MM.1S (cell line): ENCODE measurements around the gene DLX6.

Experiments
- DNase-seq: peaks from one replicate; pipeline ENCODE4 v3.0.0-alpha.2; 2015
- H2AFZ ChIP-seq: fragments of 300-600 bp; sonication (generic); 2 replicates; pipeline ENCODE4 v1.6.0; 2016; ENCODE audit warnings: antibody characterized with exemption, low read length
- H3F3A ChIP-seq: fragments of 300-600 bp; sonication (generic); 2 replicates; pipeline ENCODE4 v1.6.1; 2016; ENCODE audit warnings: mild to moderate bottlenecking, antibody characterized with exemption, low read length, moderate library complexity, mixed read lengths; ENCODE audit not compliant: insufficient read depth
- H3K27ac ChIP-seq: fragments of 300-600 bp; sonication (generic); 2 replicates; pipeline ENCODE4 v1.5.1; 2016; ENCODE audit warnings: mild to moderate bottlenecking, low read length
- H3K27me3 ChIP-seq: fragments of 300-600 bp; sonication (generic); replicated peaks from 2 replicates; pipeline ENCODE4 v1.6.0; 2016; ENCODE audit warnings: low read length; ENCODE audit not compliant: insufficient read depth
- H3K36me3 ChIP-seq: fragments of 300-600 bp; sonication (generic); replicated peaks from 2 replicates; pipeline ENCODE4 v1.6.1; 2016; ENCODE audit warnings: mild to moderate bottlenecking, low read length, mixed read lengths; ENCODE audit not compliant: insufficient read depth
- H3K4me1 ChIP-seq: fragments of 300-600 bp; sonication (generic); 2 replicates; pipeline ENCODE4 v1.6.1; 2016; ENCODE audit warnings: low read length, mixed read lengths
- H3K4me2 ChIP-seq: fragments of 300-600 bp; sonication (generic); 2 replicates; pipeline ENCODE4 v1.6.0; 2016; ENCODE audit warnings: low read depth, low read length
- H3K4me3 ChIP-seq: fragments of 300-600 bp; sonication (generic); 2 replicates; pipeline ENCODE4 v1.5.1; 2016; ENCODE audit warnings: low read length, mixed read lengths
- H3K79me2 ChIP-seq: fragments of 300-600 bp; sonication (generic); 2 replicates; pipeline ENCODE4 v1.6.1; 2016; ENCODE audit warnings: mixed run types, low read length, mixed read lengths
- H3K9ac ChIP-seq: fragments of 300-600 bp; sonication (generic); 2 replicates; pipeline ENCODE4 v1.6.1; 2016; ENCODE audit warnings: low read length, mixed read lengths
- H3K9me2 ChIP-seq: fragments of 300-600 bp; sonication (generic); replicated peaks from 2 replicates; pipeline ENCODE4 v1.6.1; 2016; ENCODE audit warnings: mild to moderate bottlenecking, low read length, mixed read lengths; ENCODE audit not compliant: insufficient read depth
- H3K9me3 ChIP-seq: fragments of 300-600 bp; sonication (generic); replicated peaks from 2 replicates; pipeline ENCODE4 v1.6.1; 2016; ENCODE audit warnings: mild to moderate bottlenecking, low read length, mixed read lengths; ENCODE audit not compliant: insufficient read depth
- H4K20me1 ChIP-seq: fragments of 300-600 bp; sonication (generic); 2 replicates; pipeline ENCODE4 v1.6.1; 2016; ENCODE audit warnings: mild to moderate bottlenecking, low read length, moderate library complexity, mixed read lengths; ENCODE audit not compliant: insufficient read depth
- EZH2 ChIP-seq: fragments of 300-600 bp; sonication (generic); optimal IDR thresholded peaks from 2 replicates; pipeline ENCODE3; 2017; ENCODE audit warnings: low read depth, mild to moderate bottlenecking, antibody characterized with exemption, low read length, mixed read lengths
- EZH2phosphoT487 ChIP-seq: fragments of 300-600 bp; sonication (generic); IDR thresholded peaks from 2 replicates; pipeline ENCODE4 v1.6.1; 2018; ENCODE audit warnings: antibody characterized with exemption, low read length
- TF ChIP-seq, protein P1 (sequence below): fragments of 300-600 bp; sonication (generic); IDR thresholded peaks from 2 replicates; pipeline ENCODE4 v1.5.1; 2016; ENCODE audit warnings: antibody characterized with exemption, low read length, mixed read lengths

DLX6 gene

DNA sequence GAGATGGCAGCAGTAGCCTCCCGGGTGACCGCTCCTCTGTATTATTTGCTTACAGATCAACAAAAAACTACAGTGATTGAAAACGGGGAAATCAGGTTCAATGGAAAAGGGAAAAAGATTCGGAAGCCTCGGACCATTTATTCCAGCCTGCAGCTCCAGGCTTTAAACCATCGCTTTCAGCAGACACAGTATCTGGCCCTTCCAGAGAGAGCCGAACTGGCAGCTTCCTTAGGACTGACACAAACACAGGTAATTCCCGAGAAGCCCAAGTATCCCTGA lies 2.2 kb downstream of the DLX6 start:
- H3K79me2 ChIP-seq: no peaks in the 10 kb centered on the region
- H4K20me1 ChIP-seq: no peaks in the 10 kb centered on the region
- DNase-seq: no peak
- TF ChIP-seq, protein P1, sequence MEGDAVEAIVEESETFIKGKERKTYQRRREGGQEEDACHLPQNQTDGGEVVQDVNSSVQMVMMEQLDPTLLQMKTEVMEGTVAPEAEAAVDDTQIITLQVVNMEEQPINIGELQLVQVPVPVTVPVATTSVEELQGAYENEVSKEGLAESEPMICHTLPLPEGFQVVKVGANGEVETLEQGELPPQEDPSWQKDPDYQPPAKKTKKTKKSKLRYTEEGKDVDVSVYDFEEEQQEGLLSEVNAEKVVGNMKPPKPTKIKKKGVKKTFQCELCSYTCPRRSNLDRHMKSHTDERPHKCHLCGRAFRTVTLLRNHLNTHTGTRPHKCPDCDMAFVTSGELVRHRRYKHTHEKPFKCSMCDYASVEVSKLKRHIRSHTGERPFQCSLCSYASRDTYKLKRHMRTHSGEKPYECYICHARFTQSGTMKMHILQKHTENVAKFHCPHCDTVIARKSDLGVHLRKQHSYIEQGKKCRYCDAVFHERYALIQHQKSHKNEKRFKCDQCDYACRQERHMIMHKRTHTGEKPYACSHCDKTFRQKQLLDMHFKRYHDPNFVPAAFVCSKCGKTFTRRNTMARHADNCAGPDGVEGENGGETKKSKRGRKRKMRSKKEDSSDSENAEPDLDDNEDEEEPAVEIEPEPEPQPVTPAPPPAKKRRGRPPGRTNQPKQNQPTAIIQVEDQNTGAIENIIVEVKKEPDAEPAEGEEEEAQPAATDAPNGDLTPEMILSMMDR: no peak
- TF ChIP-seq EZH2phosphoT487: no peak
- TF ChIP-seq EZH2: no peak
- no peak overlapping the region for H3K9ac ChIP-seq
- H3K27ac ChIP-seq: no peak overlapping the region
- no peaks in the 10 kb centered on the region for H3K9me3 ChIP-seq
- no peak overlapping the region for H3K4me2 ChIP-seq
- H3K4me1 ChIP-seq: no peaks in the 10 kb centered on the region
- H3K36me3 ChIP-seq: no peaks in the 10 kb centered on the region
- no peaks in the 10 kb centered on the region for H3K27me3 ChIP-seq
- no peaks in the 10 kb centered on the region for H3F3A ChIP-seq
- H2AFZ ChIP-seq: no peak overlapping the region
- H3K9me2 ChIP-seq: no peaks in the 10 kb centered on the region
- H3K4me3 ChIP-seq: no peak overlapping the region

- TF ChIP-seq EZH2phosphoT487 (no peak), EZH2 (no peak)
- TF ChIP-seq, protein P1: no peak
- Histone ChIP-seq H3F3A (no peaks in the 10 kb centered on the region), H3K27ac (no peak overlapping the region), H2AFZ (no peak overlapping the region), H3K4me3 (no peak overlapping the region), H4K20me1 (no peaks in the 10 kb centered on the region), H3K27me3 (no peaks in the 10 kb centered on the region), H3K4me1 (no peaks in the 10 kb centered on the region), H3K9ac (no peak overlapping the region), H3K36me3 (no peaks in the 10 kb centered on the region), H3K79me2 (no peaks in the 10 kb centered on the region), H3K4me2 (no peak overlapping the region), H3K9me2 (no peaks in the 10 kb centered on the region), H3K9me3 (no peaks in the 10 kb centered on the region)
- no peak for DNase-seq
Measured at GRCh38 chr7:97008275-97008917, 3.0 kb downstream of the DLX6 start.

- no peak overlapping the region for H3K4me2 ChIP-seq
- no peaks in the 10 kb centered on the region for H4K20me1 ChIP-seq
- TF ChIP-seq, protein P1: no peak
- TF ChIP-seq EZH2phosphoT487: no peak
- no peak for TF ChIP-seq EZH2
- H3K79me2 ChIP-seq: no peaks in the 10 kb centered on the region
- H3K27me3 ChIP-seq: 0 out of 2 replicates have a peak, but pooled peaks cover 4% of the 10 kb centered on the region
- H3F3A ChIP-seq: no peaks in the 10 kb centered on the region
- no peaks in the 10 kb centered on the region for H3K36me3 ChIP-seq
- DNase-seq: no peak
- no peaks in the 10 kb centered on the region for H3K9me2 ChIP-seq
- no peaks in the 10 kb centered on the region for H3K4me1 ChIP-seq
- H3K27ac ChIP-seq: no peak overlapping the region
- H2AFZ ChIP-seq: no peak overlapping the region
- H3K9me3 ChIP-seq: no peaks in the 10 kb centered on the region
- no peak overlapping the region for H3K4me3 ChIP-seq
- no peak overlapping the region for H3K9ac ChIP-seq
Measured at GRCh38 chr7:97009753-97010732, 4.7 kb downstream of the DLX6 start.
